Activated CD8-positive, alpha-beta T cell treated with anti-CD3 and anti-CD28 coated beads for 36 hours (primary cell): ENCODE data around the gene PSMD3. TPM values are rescaled to one million over a fixed set of nuclear protein-coding genes. Genes with fewer than 3 reads are reported as not detected.
A peak's percentile ranks its signal among the peaks of the same experiment; 100 is the strongest.

Experiments used
- ATAC-seq: fragments of 200-7000 bp; cut with Tn5 transposase; one replicate; pipeline ENCODE4 v1.10.0; 2021; ENCODE audit warnings: mild to moderate bottlenecking, moderate library complexity
- CTCF ChIA-PET: fragments of 350-600 bp; sonication (Branson Sonifier 250); formaldehyde crosslinking; loops from one replicate; lab custom pipeline; 2021; ENCODE audit warnings: antibody characterized with exemption; lab: Charles Lee
- POLR2A ChIA-PET: fragments of 350-600 bp; sonication (Branson Sonifier 250); formaldehyde crosslinking; loops from one replicate; lab custom pipeline; 2021; ENCODE audit warnings: antibody characterized with exemption; lab: Charles Lee
- DNase-seq: peaks from one replicate; pipeline ENCODE4 v3.0.0-alpha.2; 2020
- H3K27ac Mint-ChIP-seq: one replicate; pipeline ENCODE4 v1.8.0; 2021; ENCODE audit warnings: mild to moderate bottlenecking, mixed read lengths
- H3K27me3 Mint-ChIP-seq: one replicate; pipeline ENCODE4 v1.8.0; 2021; ENCODE audit warnings: mixed read lengths
- H3K36me3 Mint-ChIP-seq: one replicate; pipeline ENCODE4 v1.8.0; 2021; ENCODE audit warnings: low read depth, mixed read lengths
- H3K4me1 Mint-ChIP-seq: one replicate; pipeline ENCODE4 v1.8.0; 2021; ENCODE audit warnings: low read depth, mixed read lengths
- H3K4me3 Mint-ChIP-seq: one replicate; pipeline ENCODE4 v1.8.0; 2021; ENCODE audit warnings: mild to moderate bottlenecking, moderate library complexity, mixed read lengths
- H3K9me3 Mint-ChIP-seq: one replicate; pipeline ENCODE4 v1.8.0; 2021; ENCODE audit warnings: mixed read lengths
- CTCF ChIP-seq: fragments of 200-600 bp; IDR thresholded peaks from one replicate; pipeline ENCODE4 v1.8.0; 2022; ENCODE audit warnings: antibody characterized with exemption, mild to moderate bottlenecking
- intact Hi-C: fragments of 100-400 bp; cut with micrococcal nuclease; formaldehyde crosslinking; loops from one replicate; pipeline ENCODE4 v1.10.0; 2022
- total RNA-seq, 2 experiments: library from RNA; stranded (reverse); gene quantifications; one replicate each; pipeline ENCODE4 v1.2.3, GENCODE V29; 2021

Gene PSMD3
- total RNA-seq, 2 experiments from 2014 or later = 149 to 153 TPM

- Mint-ChIP-seq H3K4me1 (peaks cover 27% of the 10 kb centered on the region), H3K9me3 (no peaks in the 10 kb centered on the region), H3K27ac (no peak overlapping the region), H3K36me3 (no peaks in the 10 kb centered on the region), H3K27me3 (no peaks in the 10 kb centered on the region), H3K4me3 (peak overlapping the region; percentile 46)
- intact Hi-C loops = no loop called here
- DNase-seq (no peak), ATAC-seq (peak; percentile 2)
- TF ChIP-seq CTCF = no peak
- POLR2A ChIA-PET = interaction anchor here (1.3 kb wide), 1 partner anchor 26 kb away, joined by 3 read pairs; no protein-coding TSS in a partner anchor
- CTCF ChIA-PET = interaction anchor here (0.6 to 1.4 kb wide), 2 partner anchors 10 to 29 kb away, joined by 4 read pairs; partner anchors contain the start of genes GSDMA and PSMD3
These were observed 28.5 kb upstream of the PSMD3 start for GRCh38 chr17:39951924-39952679.

GRCh38 chr17:39952680-39953470 is 27.7 kb upstream of the PSMD3 start:
- intact Hi-C loops = no loop called here
- ChIA-PET POLR2A (interaction anchor here (0.8 to 2.2 kb wide), 4 partner anchors 10 to 27 kb away, joined by 3 to 9 read pairs (median 4); partner anchors contain the start of genes GSDMA and PSMD3), CTCF (interaction anchor here (1.2 to 2.0 kb wide), 3 partner anchors 13 to 27 kb away, joined by 3 to 17 read pairs (median 3); partner anchors contain the start of gene PSMD3)
- H3K27ac Mint-ChIP-seq = peak overlapping the region; percentile 84
- DNase-seq = peak; percentile 94
- peak; percentile 83 for ATAC-seq
- H3K9me3 Mint-ChIP-seq = no peaks in the 10 kb centered on the region
- H3K36me3 Mint-ChIP-seq = no peaks in the 10 kb centered on the region
- TF ChIP-seq CTCF = no peak
- H3K4me3 Mint-ChIP-seq = peak overlapping the region; percentile 77
- H3K4me1 Mint-ChIP-seq = peaks cover 22% of the 10 kb centered on the region
- H3K27me3 Mint-ChIP-seq = no peaks in the 10 kb centered on the region

- TF ChIP-seq CTCF = no peak
- peak overlapping the region; percentile 77 for H3K4me3 Mint-ChIP-seq
- ATAC-seq = no peak
- POLR2A ChIA-PET = interaction anchor here (0.7 to 2.2 kb wide), 6 partner anchors 10 to 184 kb away, joined by 3 to 9 read pairs (median 3); partner anchors contain the start of genes GSDMA and PSMD3
- no peaks in the 10 kb centered on the region for H3K36me3 Mint-ChIP-seq
- CTCF ChIA-PET = interaction anchor here (1.0 to 2.0 kb wide), 5 partner anchors 13 to 332 kb away, joined by 3 to 17 read pairs (median 3); partner anchors contain the start of gene PSMD3
- intact Hi-C loops = no loop called here
- H3K9me3 Mint-ChIP-seq = no peaks in the 10 kb centered on the region
- H3K27me3 Mint-ChIP-seq = no peaks in the 10 kb centered on the region
- peak overlapping the region; percentile 84 for H3K27ac Mint-ChIP-seq
- DNase-seq = no peak
- peaks cover 17% of the 10 kb centered on the region for H3K4me1 Mint-ChIP-seq
These were observed 27.1 kb upstream of the PSMD3 start for GRCh38 chr17:39953471-39953888.

- H3K9me3 Mint-ChIP-seq = no peaks in the 10 kb centered on the region
- POLR2A ChIA-PET = interaction anchor here (0.8 to 2.2 kb wide), 2 partner anchors 8 to 191 kb away, joined by 3 to 9 read pairs; partner anchors contain the start of gene GSDMA
- intact Hi-C loops = no loop called here
- DNase-seq (no peak), ATAC-seq (no peak)
- H3K27me3 Mint-ChIP-seq = no peaks in the 10 kb centered on the region
- H3K27ac Mint-ChIP-seq = no peak overlapping the region
- no peak for TF ChIP-seq CTCF
- peaks cover 17% of the 10 kb centered on the region for H3K4me1 Mint-ChIP-seq
- H3K36me3 Mint-ChIP-seq = no peaks in the 10 kb centered on the region
- CTCF ChIA-PET = interaction anchor here (1.0 to 2.0 kb wide), 6 partner anchors 20 to 334 kb away, joined by 3 to 17 read pairs (median 3); partner anchors contain the start of gene PSMD3
- H3K4me3 Mint-ChIP-seq = peak overlapping the region; percentile 7
These were observed 25.7 kb upstream of the PSMD3 start for GRCh38 chr17:39954876-39955275.
